ENCODE measurements around the gene MADD. TPM values are rescaled to one million over a fixed set of nuclear protein-coding genes. Genes with fewer than 3 reads are reported as not detected.
"Not testable (repeated sequence)": the region's sequence is repeated elsewhere in the genome, so short reads cannot be mapped to it uniquely, and the experiment has no call there.

The MADD gene
- total RNA-seq, 6 experiments from 2014 or later = 15.2 to 21.3 (median 16.8) TPM

- TF ChIP-seq, protein P1, sequence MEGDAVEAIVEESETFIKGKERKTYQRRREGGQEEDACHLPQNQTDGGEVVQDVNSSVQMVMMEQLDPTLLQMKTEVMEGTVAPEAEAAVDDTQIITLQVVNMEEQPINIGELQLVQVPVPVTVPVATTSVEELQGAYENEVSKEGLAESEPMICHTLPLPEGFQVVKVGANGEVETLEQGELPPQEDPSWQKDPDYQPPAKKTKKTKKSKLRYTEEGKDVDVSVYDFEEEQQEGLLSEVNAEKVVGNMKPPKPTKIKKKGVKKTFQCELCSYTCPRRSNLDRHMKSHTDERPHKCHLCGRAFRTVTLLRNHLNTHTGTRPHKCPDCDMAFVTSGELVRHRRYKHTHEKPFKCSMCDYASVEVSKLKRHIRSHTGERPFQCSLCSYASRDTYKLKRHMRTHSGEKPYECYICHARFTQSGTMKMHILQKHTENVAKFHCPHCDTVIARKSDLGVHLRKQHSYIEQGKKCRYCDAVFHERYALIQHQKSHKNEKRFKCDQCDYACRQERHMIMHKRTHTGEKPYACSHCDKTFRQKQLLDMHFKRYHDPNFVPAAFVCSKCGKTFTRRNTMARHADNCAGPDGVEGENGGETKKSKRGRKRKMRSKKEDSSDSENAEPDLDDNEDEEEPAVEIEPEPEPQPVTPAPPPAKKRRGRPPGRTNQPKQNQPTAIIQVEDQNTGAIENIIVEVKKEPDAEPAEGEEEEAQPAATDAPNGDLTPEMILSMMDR (IDR thresholded peaks at IDR 0.05) = no peak
- no peak for TF ChIP-seq POLR2A (IDR thresholded peaks at IDR 0.05)
- WGBS (ENCODE audit: insufficient coverage, low coverage, low lambda C conversion rate, missing lambda C conversion rate) = no CpG with 5 or more reads among the region's 20 CpGs
- H3K36me3 ChIP-seq = peaks cover 0 to 13% (median 4%) of the 10 kb centered on the region in 4 donors
- no peaks in the 10 kb centered on the region for H3K4me1 ChIP-seq
- H3K27me3 ChIP-seq = no peaks in the 10 kb centered on the region
- DNase-seq = peak in 1 of 3 donors; percentile 28
- no peak for ATAC-seq
- intact Hi-C loops (cut with DNase I) = no loop called here
- no peak overlapping the region for H3K4me3 ChIP-seq
- H3K9me3 ChIP-seq = no peaks in the 10 kb centered on the region
- no peak overlapping the region for H3K27ac ChIP-seq
Observed at GRCh38 chr11:47332791-47333525, 63.0 kb downstream of the MADD start.

DNA sequence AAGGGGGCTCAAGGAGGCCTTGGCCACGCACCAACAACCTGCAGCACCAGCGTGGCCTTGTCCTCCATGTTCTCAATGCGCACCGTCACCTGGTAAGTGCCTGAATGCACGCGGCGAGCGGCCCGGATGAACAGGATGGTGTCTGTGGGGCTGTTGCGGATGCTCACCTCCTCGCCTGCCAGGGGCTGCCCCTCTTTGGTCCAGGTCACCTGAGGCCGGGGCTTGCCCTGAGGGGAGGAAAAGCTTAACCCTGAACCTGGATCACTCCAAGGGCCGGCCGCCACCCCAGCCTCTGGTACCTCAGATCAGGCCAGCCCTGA, 63.6 kb downstream of the MADD start:
- Histone ChIP-seq H3K9me3 (no peaks in the 10 kb centered on the region), H3K27ac (no peak overlapping the region), H3K36me3 (peaks cover 0 to 8% (median 2%) of the 10 kb centered on the region in 4 donors), H3K27me3 (no peaks in the 10 kb centered on the region), H3K4me1 (no peaks in the 10 kb centered on the region), H3K4me3 (no peak overlapping the region)
- WGBS (ENCODE audit: insufficient coverage, low coverage, low lambda C conversion rate, missing lambda C conversion rate) = no CpG with 5 or more reads among the region's 14 CpGs
- TF ChIP-seq, protein P1 (IDR thresholded peaks at IDR 0.05) = no peak
- no peak for TF ChIP-seq POLR2A (IDR thresholded peaks at IDR 0.05)
- intact Hi-C loops (cut with DNase I) = no loop called here
- DNase-seq = no peak
- ATAC-seq = no peak

DNA sequence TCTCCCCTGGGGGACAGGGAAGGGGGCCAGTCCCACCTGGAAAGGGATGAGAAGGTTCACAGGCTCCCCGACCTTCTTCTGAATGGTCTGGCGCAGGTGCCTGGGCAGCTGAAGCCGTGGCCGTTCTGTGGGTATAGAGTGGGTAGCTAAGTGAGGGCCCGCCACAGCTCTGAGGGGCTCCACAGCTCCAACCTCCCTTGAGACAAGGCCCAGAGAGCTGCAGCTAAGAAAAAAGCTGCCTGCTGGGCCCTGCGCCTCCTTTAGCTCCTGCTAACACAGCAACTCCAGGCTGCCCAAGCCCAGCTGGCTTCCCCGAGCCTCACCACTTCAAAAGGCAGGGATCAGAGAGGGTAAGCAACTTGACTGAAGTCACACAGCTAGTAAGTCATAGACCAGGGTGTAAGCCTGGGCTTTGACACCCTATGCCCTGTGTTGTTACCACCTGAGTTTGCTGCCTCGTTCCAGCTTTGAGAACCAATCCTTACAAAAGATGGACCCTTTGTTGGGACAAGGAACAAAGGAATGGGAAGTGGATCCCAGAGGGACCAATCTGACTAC, 64.0 kb downstream of the MADD start:
- Histone ChIP-seq H3K27me3 (no peaks in the 10 kb centered on the region), H3K27ac (no peak overlapping the region), H3K9me3 (no peaks in the 10 kb centered on the region), H3K4me3 (no peak overlapping the region), H3K36me3 (peaks cover 0 to 3% (median under 1%) of the 10 kb centered on the region in 4 donors), H3K4me1 (no peaks in the 10 kb centered on the region)
- ATAC-seq (no peak), DNase-seq (no peak)
- no peak for TF ChIP-seq POLR2A (IDR thresholded peaks at IDR 0.05)
- TF ChIP-seq, protein P1 (IDR thresholded peaks at IDR 0.05) = no peak
- intact Hi-C loops (cut with DNase I) = no loop called here
- no CpG with 5 or more reads among the region's 8 CpGs for WGBS (ENCODE audit: insufficient coverage, low coverage, low lambda C conversion rate, missing lambda C conversion rate)

DNA sequence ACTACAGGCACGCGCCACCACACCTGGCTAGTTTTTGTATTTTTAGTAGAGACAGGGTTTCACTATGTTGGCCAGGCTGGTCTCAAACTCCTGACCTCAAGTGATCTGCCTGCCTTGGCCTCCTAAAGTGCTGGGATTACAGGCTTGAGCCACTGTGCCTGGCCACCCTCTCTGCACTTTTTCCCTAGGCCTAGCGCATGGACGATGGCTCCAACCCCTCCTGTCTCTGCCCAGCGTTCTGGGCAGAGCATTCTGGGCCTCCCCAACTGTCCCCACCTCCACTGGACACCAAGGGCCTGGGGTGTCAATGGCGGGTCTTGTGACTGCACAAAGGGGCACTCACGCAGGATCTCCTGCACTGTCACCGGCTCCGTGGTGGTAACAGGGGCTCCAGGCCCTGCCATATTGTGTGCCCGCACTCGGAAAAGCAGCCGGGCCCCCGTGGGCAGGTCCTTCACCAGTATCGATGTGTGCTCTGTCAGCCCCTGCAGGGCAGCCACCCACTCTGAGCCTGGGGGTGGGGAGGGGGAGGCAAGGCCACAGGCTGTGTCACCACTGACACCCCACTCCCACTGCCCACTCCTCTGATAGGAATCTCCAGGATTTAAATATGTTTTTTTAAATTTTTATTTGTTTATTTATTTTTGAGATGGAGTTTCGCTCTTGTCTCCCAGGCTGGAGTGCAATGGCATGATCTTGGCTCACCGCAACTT, 64.9 kb downstream of the MADD start:
- H3K4me3 ChIP-seq; H3K4me1 ChIP-seq; intact Hi-C loops (cut with DNase I); H3K36me3 ChIP-seq; H3K27me3 ChIP-seq; H3K27ac ChIP-seq; DNase-seq; ATAC-seq; H3K9me3 ChIP-seq: not testable (repeated sequence)
- 96% methylated on average over 4 of the region's 16 CpGs for WGBS (ENCODE audit: insufficient coverage, low coverage, low lambda C conversion rate, missing lambda C conversion rate)

GRCh38 chr11:47335733-47336132, 65.8 kb downstream of the MADD start:
- Histone ChIP-seq H3K9me3 (no peaks in the 10 kb centered on the region), H3K4me3 (no peak overlapping the region), H3K4me1 (no peaks in the 10 kb centered on the region), H3K27me3 (no peaks in the 10 kb centered on the region), H3K36me3 (no peaks in the 10 kb centered on the region), H3K27ac (no peak overlapping the region)
- no peak for ATAC-seq
- TF ChIP-seq POLR2A (IDR thresholded peaks at IDR 0.05) = no peak
- TF ChIP-seq, protein P1 (IDR thresholded peaks at IDR 0.05) = no peak
- 100% methylated on average over 1 of the region's 9 CpGs for WGBS (ENCODE audit: insufficient coverage, low coverage, low lambda C conversion rate, missing lambda C conversion rate)
- intact Hi-C loops (cut with DNase I) = no loop called here
- DNase-seq = no peak

Data from right lobe of liver (tissue), 6 donors.